Activated CD8-positive, alpha-beta memory T cell treated with anti-CD3 and anti-CD28 coated beads for 1 hour (primary cell): ENCODE measurements around the gene DDI2.

ENCODE experiments used
- DNase-seq, 2 donors: peaks; one replicate each; pipeline ENCODE4 v3.0.0-alpha.2; 2020; ENCODE audit warnings: low read depth in 1 of 2; ENCODE audit errors: extremely low read depth in 1 of 2

The DDI2 gene

GRCh38 chr1:15700508-15700907, 83.2 kb downstream of the DDI2 start:
- no peak for DNase-seq

DNA sequence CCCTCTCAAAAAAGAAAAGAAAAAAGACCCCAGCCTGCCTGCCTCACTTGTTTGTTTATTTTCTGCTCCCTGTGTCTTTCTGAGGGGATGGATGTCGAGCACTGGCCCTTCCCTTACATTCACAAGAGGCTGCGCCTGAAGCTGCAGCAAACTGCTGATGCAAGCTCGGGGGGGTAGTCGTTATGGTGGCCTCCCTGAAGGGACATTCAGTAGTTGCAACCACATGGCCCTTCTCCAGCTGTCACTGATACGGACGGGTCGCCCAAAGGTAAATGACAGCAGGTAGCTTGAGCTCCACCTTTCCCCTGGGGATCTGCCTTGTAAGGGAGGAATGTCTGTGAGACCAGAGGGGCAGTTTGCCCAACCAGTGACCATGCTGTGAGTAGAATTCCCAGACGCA, 84.5 kb downstream of the DDI2 start:
- no peak for DNase-seq

GRCh38 chr1:15702722-15703550, 85.7 kb downstream of the DDI2 start:
- no peak for DNase-seq

DNA sequence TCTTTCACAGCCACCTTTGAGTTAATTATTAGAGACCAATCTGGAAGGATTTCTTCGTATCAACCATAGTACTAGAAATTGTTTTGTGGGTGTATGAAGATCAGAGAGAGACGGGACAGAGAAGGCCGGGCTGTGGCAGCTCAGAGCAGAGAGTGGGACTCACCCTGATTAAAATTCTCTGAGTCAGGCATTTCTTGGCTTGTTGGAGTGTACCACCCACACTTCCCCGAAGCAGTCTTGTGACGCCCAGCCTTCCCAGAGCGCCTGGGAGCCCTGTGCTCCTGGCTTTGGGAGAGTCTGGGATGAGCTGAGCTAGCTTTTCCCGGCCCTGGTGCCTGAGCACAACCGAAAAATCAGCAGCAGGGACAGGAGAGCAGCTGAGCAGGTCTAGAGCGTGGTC, 86.3 kb downstream of the DDI2 start:
- DNase-seq: no peak

GRCh38 chr1:15704526-15705183, 87.4 kb downstream of the DDI2 start:
- DNase-seq: no peak

DNA sequence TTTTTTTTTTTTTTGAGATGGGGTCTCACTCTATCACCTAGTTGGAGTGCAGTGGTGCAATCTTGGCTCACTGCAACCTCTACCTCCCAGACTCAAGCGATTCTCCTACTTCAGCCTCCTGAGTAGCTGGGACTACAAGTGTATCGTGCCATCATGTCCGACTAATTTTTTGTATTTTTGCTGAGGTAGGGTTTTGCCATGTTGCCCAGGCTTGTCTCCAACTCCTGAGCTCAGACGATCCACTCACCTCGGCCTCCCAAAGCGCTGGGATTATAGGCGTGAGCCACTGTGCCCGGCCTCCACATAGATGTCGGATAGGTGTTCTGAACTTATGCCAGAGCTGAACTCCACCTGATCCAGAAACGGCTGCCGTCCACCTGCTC, 87.9 kb downstream of the DDI2 start:
- no peak for DNase-seq

DNA sequence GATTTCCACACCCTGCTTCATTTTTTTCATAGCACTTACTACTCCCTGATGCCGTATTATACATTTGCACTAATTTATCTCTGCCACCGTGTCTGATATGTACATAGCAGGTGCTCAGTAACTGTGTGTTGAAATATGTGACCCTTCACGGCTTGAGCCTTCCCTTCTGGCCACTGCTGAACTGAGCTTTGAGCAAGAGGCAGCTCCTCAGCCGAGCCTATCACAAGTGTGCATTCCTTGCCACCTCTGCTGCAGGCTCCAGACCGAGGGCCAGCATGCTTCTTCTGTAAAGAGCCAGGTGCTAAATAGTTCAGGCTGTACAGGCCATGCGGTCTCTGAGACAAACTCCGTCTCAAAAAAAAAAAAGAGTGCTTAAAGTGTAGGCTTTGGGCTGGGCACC, 89.5 kb downstream of the DDI2 start:
- no peak for DNase-seq

GRCh38 chr1:15707239-15707925, 90.1 kb downstream of the DDI2 start:
- DNase-seq: no peak

GRCh38 chr1:15708486-15709137, 91.4 kb downstream of the DDI2 start:
- DNase-seq: no peak

DNA sequence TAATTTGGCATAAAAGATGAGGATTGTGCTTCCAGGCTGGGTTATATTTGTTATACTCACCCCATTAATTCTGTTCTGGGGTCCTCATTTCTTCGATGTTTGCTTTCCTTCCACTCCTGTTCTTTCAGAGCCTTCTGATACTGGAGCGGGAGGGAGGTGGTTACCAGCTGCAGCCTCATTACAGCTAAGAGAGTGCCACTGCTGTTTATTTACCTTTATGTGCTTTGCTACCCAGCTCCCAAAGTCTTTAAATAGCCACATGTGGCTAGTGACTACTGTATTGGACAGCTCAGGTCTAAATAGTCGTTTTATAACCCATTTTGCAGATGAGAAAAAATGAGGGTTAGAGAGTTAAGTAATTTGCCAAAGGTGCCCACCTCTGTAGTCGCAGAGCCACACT, 92.0 kb downstream of the DDI2 start:
- DNase-seq: no peak

DNA sequence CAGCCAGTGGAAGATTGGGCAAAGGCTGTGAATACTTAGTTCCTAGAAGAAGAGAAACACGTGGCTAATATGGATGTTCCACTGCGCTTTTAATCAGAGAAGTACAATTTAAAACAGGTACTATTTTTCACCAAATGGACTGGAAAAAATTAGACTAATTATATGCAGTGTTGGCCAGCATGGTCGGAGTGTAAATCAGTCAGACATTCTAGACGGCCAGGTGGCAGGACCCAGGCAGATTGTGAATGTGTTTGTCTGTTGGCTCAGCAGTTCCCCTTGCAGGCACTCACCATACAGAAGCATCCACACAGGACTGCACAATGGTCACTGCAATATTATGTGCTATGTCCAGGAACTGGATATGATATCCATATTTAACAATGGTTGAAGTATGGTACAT, 94.9 kb downstream of the DDI2 start:
- no peak for DNase-seq

DNA sequence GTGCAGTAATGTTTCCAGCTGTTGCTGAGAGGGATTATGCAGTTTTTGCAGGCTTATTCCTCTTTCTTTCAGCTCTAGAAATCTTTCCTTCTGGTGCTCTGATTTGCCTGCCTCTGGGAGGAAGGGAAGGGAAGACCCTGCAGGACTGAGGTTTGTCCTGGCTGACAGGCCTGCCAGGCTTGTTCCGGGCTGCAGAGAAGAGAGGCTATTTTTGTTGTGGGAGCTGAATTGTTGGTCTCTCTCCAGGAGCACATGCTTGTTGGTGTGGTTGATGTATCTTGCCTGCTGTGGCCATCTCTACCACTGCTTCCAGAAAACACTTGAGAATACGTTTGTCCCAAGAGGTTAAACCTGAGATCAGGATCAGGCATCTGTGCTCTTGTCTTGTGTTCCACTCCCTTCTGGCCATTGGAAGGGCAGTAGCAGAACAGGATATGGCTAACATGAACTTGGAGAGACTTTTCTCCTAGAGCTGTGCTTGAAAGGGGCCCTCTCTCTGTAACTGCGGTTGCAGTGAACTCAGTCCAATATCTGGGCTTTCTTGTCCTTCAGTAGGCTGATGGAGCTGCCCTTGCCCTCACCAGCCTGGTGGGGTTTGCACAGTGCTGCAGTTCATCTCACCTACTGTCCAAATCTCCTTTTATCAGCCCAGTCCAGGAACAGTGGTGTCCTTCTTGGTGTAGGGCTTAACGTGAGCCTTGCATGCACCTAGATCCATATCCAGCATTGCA, 97.3 kb downstream of the DDI2 start:
- no peak for DNase-seq

DNA sequence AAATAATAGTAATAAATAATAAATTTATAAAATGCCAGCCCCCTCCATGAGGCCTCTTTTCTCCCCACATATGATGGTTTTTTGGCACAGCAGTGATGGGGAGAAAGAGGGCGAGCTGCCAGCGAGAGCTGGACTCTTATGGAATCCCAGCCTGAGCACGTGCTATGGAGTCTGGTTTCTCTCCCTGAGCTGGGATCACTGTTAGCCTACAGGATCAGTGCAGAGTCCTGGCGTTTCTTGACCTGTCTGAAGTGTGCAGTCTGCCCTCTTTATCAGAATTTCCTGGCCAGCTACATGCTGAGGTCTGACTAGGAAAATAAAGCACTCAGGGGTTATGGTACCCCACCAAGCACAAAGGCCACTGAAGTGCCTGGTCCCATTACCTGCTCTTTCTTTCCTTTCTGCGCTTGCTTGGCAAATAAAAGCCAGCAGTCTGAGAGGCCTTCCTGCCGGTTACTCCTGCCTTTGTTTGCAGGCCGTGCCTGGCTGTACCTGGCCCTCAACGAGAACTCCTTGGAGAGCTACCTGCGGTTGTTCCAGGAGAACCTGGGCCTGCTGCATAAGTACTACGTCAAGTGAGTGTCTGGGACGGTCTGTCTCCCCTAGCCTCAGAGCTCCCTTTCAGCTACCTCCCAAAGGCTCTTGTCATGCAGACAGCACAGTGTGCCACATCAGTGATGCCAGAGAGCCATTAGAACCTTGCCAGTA, 100.3 kb downstream of the DDI2 start:
- no peak for DNase-seq

- no peak for DNase-seq
Observed at GRCh38 chr1:15718199-15718601, 100.9 kb downstream of the DDI2 start.
